HepG2 (cell line): ENCODE results near the gene NECTIN2. TPM values are rescaled to one million over a fixed set of nuclear protein-coding genes. Genes with fewer than 3 reads are reported as not detected.

Experiments
- ATF1 ChIP-seq: IDR thresholded peaks from 2 replicates; pipeline ENCODE4 v1.6.1; 2016; ENCODE audit warnings: mild to moderate bottlenecking, control low read depth
- FOXJ3 ChIP-seq: sonication (generic); formaldehyde crosslinking; IDR thresholded peaks from 2 replicates; pipeline ENCODE4 v1.4.0; 2020; ENCODE audit warnings: missing genetic modification reagents, mild to moderate bottlenecking, borderline replicate concordance
- HNRNPLL ChIP-seq: fragments of 200-400 bp; formaldehyde crosslinking; IDR thresholded peaks from 2 replicates; pipeline ENCODE4 v1.6.1; 2017; ENCODE audit warnings: mild to moderate bottlenecking, low read depth, low read length; ENCODE audit not compliant: poor library complexity, severe bottlenecking
- PAF1 ChIP-seq: IDR thresholded peaks from 2 replicates; pipeline ENCODE4 v1.6.1; 2016; ENCODE audit warnings: missing genetic modification reagents, missing compliant biosample characterization
- POLR2AphosphoS5 ChIP-seq: IDR thresholded peaks from 2 replicates; pipeline ENCODE4 v1.6.1; 2012; ENCODE audit warnings: low read depth, low read length
- RAD21 ChIP-seq: fragments of 450-650 bp; formaldehyde crosslinking; IDR thresholded peaks from 2 replicates; pipeline ENCODE4 v1.5.0; 2020; ENCODE audit warnings: mild to moderate bottlenecking
- RBM22 ChIP-seq: fragments of 200-400 bp; formaldehyde crosslinking; optimal IDR thresholded peaks from 2 replicates; pipeline ENCODE3; 2017; ENCODE audit warnings: mild to moderate bottlenecking, low read length, moderate library complexity
- SMARCC2 ChIP-seq: fragments of 450-650 bp; IDR thresholded peaks from 2 replicates; pipeline ENCODE4 v1.6.1; 2017; ENCODE audit warnings: antibody characterized with exemption, mild to moderate bottlenecking
- SNAI1 ChIP-seq: sonication (generic); formaldehyde crosslinking; IDR thresholded peaks from 2 replicates; pipeline ENCODE4 v1.5.0; 2020; ENCODE audit warnings: mild to moderate bottlenecking, missing genetic modification reagents, borderline replicate concordance
- SRSF4 ChIP-seq: fragments of 200-400 bp; formaldehyde crosslinking; IDR thresholded peaks from one replicate; pipeline ENCODE4 v1.6.1; 2018; ENCODE audit warnings: mild to moderate bottlenecking, low read depth, low read length, moderate library complexity; ENCODE audit not compliant: poor library complexity, severe bottlenecking
- STAG1 ChIP-seq: sonication (generic); formaldehyde crosslinking; IDR thresholded peaks from 2 replicates; pipeline ENCODE4 v1.4.0; 2020; ENCODE audit warnings: missing genetic modification reagents
- TMF1 ChIP-seq: sonication (generic); formaldehyde crosslinking; IDR thresholded peaks from 2 replicates; pipeline ENCODE4 v1.8.1; 2022; ENCODE audit warnings: low read depth, missing genetic modification reagents
- ZFP1 ChIP-seq: IDR thresholded peaks from 2 replicates; pipeline ENCODE4 v1.6.1; 2016
- ZMYM3 ChIP-seq: sonication (generic); formaldehyde crosslinking; IDR thresholded peaks from 2 replicates; pipeline ENCODE4 v1.5.1; 2020; ENCODE audit warnings: mild to moderate bottlenecking, missing genetic modification reagents
- ZNF101 ChIP-seq: sonication (generic); formaldehyde crosslinking; IDR thresholded peaks from 2 replicates; pipeline ENCODE4 v1.4.0; 2020; ENCODE audit warnings: mild to moderate bottlenecking, low read depth, missing genetic modification reagents, borderline replicate concordance
- ZNF335 ChIP-seq: sonication (generic); formaldehyde crosslinking; IDR thresholded peaks from 2 replicates; pipeline ENCODE4 v1.4.0; 2020; ENCODE audit warnings: missing genetic modification reagents
- ZNF550 ChIP-seq: sonication (generic); formaldehyde crosslinking; IDR thresholded peaks from 2 replicates; pipeline ENCODE4 v1.4.0; 2020; ENCODE audit warnings: mild to moderate bottlenecking, missing genetic modification reagents, borderline replicate concordance
- polyA plus RNA-seq, 8 experiments: library from polyadenylated mRNA; depleted of rRNA in 3 of 8; stranded (reverse) in 7 of 8; unstranded in 1 of 8; fragments of >200 nt; fragmentation: Illumina TruSeq in 4 of 8; extraction: Trizol in 4 of 8; gene quantifications; 2 replicates each; pipeline versions ENCODE4 v1.2.1 to v1.2.3, GENCODE V29; 2011 to 2016; ENCODE audit warnings: low read depth in 4 of 8, missing spikeins in 1 of 8, mixed read lengths in 1 of 8; ENCODE audit not compliant: insufficient read depth in 1 of 8
- total RNA-seq, 5 experiments: library from RNA; depleted of rRNA; stranded (reverse); fragments of >200 nt; fragmentation: Illumina TruSeq; extraction: Trizol; gene quantifications; 2 replicates each; pipeline ENCODE4 v1.2.3, GENCODE V29; 2016; ENCODE audit warnings: low read depth in 1 of 5
- TF ChIP-seq, protein P1 (sequence below): sonication (generic); formaldehyde crosslinking; IDR thresholded peaks from 2 replicates; pipeline ENCODE4 v1.4.0; 2020; ENCODE audit warnings: low read depth, mild to moderate bottlenecking, missing genetic modification reagents
- TF ChIP-seq, protein P2 (sequence below): IDR thresholded peaks from 2 replicates; pipeline ENCODE4 v1.6.1; 2016; ENCODE audit warnings: low read depth, control low read depth
- TF ChIP-seq, protein P3 (sequence below): sonication (generic); formaldehyde crosslinking; IDR thresholded peaks from 2 replicates; pipeline ENCODE4 v1.5.1; 2020; ENCODE audit warnings: missing genetic modification reagents, mild to moderate bottlenecking, borderline replicate concordance
- TF ChIP-seq, protein P4 (sequence below): sonication (generic); formaldehyde crosslinking; IDR thresholded peaks from 2 replicates; pipeline ENCODE4 v1.9.0; 2022; ENCODE audit warnings: missing genetic modification reagents, mild to moderate bottlenecking, borderline replicate concordance
- TF ChIP-seq, protein P5 (sequence below): sonication (generic); formaldehyde crosslinking; IDR thresholded peaks from 2 replicates; pipeline ENCODE4 v1.8.0; 2022; ENCODE audit warnings: mild to moderate bottlenecking, missing genetic modification reagents; ENCODE audit not compliant: insufficient replicate concordance
- TF ChIP-seq, protein P6 (sequence below): sonication (generic); formaldehyde crosslinking; IDR thresholded peaks from 2 replicates; pipeline ENCODE4 v1.8.0; 2022; ENCODE audit warnings: low read depth, missing genetic modification reagents

Gene NECTIN2
- total and polyA plus RNA-seq, 2 of the 13 experiments (the other 11 are each of a cell fraction or from before 2014, with no cell fraction given) = 75.4 to 114 TPM

DNA sequence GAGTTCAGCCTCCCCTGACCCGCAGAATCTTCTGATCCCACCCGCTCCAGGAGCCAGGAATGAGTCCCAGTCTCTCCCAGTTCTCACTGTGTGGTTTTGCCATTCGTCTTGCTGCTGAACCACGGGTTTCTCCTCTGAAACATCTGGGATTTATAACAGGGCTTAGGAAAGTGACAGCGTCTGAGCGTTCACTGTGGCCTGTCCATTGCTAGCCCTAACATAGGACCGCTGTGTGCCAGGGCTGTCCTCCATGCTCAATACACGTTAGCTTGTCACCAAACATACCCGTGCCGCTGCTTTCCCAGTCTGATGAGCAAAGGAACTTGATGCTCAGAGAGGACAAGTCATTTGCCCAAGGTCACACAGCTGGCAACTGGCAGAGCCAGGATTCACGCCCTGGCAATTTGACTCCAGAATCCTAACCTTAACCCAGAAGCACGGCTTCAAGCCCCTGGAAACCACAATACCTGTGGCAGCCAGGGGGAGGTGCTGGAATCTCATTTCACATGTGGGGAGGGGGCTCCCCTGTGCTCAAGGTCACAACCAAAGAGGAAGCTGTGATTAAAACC is 58.4 kb downstream of the NECTIN2 start (continued):
- TF ChIP-seq, protein P1, sequence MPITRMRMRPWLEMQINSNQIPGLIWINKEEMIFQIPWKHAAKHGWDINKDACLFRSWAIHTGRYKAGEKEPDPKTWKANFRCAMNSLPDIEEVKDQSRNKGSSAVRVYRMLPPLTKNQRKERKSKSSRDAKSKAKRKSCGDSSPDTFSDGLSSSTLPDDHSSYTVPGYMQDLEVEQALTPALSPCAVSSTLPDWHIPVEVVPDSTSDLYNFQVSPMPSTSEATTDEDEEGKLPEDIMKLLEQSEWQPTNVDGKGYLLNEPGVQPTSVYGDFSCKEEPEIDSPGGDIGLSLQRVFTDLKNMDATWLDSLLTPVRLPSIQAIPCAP (CRISPR knock-in tag) = no peak
- TF ChIP-seq STAG1 (CRISPR knock-in tag) (peak; percentile 44; the same call in 1 of the 2 replicates), PAF1 (CRISPR knock-in tag) (no peak), ATF1 (CRISPR knock-in tag) (no peak), RAD21 (peak; percentile 37; the same call in 1 of the 2 replicates), SMARCC2 (no peak), TMF1 (CRISPR knock-in tag) (no peak), HNRNPLL (no peak), FOXJ3 (CRISPR knock-in tag) (no peak), POLR2AphosphoS5 (peak; percentile 38; the same call in 1 of the 2 replicates), ZNF335 (CRISPR knock-in tag) (no peak), SNAI1 (peak; percentile 5; the same call in 1 of the 2 replicates), ZNF550 (CRISPR knock-in tag) (0 out of 2 replicates have a peak, but pooled peaks have one; percentile 48), ZMYM3 (CRISPR knock-in tag) (peak; percentile 89), SRSF4 (no peak), ZNF101 (CRISPR knock-in tag) (no peak), RBM22 (peak; percentile 13), ZFP1 (CRISPR knock-in tag) (no peak)
- TF ChIP-seq, protein P2, sequence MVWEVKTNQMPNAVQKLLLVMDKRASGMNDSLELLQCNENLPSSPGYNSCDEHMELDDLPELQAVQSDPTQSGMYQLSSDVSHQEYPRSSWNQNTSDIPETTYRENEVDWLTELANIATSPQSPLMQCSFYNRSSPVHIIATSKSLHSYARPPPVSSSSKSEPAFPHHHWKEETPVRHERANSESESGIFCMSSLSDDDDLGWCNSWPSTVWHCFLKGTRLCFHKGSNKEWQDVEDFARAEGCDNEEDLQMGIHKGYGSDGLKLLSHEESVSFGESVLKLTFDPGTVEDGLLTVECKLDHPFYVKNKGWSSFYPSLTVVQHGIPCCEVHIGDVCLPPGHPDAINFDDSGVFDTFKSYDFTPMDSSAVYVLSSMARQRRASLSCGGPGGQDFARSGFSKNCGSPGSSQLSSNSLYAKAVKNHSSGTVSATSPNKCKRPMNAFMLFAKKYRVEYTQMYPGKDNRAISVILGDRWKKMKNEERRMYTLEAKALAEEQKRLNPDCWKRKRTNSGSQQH (CRISPR knock-in tag) = no peak
- TF ChIP-seq, protein P3, sequence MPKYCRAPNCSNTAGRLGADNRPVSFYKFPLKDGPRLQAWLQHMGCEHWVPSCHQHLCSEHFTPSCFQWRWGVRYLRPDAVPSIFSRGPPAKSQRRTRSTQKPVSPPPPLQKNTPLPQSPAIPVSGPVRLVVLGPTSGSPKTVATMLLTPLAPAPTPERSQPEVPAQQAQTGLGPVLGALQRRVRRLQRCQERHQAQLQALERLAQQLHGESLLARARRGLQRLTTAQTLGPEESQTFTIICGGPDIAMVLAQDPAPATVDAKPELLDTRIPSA (CRISPR knock-in tag) = no peak
- TF ChIP-seq, protein P4, sequence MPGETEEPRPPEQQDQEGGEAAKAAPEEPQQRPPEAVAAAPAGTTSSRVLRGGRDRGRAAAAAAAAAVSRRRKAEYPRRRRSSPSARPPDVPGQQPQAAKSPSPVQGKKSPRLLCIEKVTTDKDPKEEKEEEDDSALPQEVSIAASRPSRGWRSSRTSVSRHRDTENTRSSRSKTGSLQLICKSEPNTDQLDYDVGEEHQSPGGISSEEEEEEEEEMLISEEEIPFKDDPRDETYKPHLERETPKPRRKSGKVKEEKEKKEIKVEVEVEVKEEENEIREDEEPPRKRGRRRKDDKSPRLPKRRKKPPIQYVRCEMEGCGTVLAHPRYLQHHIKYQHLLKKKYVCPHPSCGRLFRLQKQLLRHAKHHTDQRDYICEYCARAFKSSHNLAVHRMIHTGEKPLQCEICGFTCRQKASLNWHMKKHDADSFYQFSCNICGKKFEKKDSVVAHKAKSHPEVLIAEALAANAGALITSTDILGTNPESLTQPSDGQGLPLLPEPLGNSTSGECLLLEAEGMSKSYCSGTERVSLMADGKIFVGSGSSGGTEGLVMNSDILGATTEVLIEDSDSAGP = no peak
- TF ChIP-seq, protein P5, sequence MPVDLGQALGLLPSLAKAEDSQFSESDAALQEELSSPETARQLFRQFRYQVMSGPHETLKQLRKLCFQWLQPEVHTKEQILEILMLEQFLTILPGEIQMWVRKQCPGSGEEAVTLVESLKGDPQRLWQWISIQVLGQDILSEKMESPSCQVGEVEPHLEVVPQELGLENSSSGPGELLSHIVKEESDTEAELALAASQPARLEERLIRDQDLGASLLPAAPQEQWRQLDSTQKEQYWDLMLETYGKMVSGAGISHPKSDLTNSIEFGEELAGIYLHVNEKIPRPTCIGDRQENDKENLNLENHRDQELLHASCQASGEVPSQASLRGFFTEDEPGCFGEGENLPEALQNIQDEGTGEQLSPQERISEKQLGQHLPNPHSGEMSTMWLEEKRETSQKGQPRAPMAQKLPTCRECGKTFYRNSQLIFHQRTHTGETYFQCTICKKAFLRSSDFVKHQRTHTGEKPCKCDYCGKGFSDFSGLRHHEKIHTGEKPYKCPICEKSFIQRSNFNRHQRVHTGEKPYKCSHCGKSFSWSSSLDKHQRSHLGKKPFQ (CRISPR knock-in tag) = peak; percentile 13
- TF ChIP-seq, protein P6, sequence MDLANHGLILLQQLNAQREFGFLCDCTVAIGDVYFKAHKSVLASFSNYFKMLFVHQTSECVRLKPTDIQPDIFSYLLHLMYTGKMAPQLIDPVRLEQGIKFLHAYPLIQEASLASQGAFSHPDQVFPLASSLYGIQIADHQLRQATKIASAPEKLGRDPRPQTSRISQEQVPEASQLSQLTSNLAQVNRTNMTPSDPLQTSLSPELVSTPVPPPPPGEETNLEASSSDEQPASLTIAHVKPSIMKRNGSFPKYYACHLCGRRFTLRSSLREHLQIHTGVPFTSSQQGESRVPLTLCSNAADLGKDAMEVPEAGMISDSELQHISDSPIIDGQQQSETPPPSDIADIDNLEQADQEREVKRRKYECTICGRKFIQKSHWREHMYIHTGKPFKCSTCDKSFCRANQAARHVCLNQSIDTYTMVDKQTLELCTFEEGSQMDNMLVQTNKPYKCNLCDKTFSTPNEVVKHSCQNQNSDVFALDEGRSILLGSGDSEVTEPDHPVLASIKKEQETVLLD (CRISPR knock-in tag) = 0 out of 2 replicates have a peak, but pooled peaks have one; percentile 25
